Smooth muscle cell (in vitro differentiated cells): ENCODE measurements around the gene HDAC9. TPM values are rescaled to one million over a fixed set of nuclear protein-coding genes. Genes with fewer than 3 reads are reported as not detected.

Source experiments
- DNase-seq: peaks from one replicate; lab custom pipeline; 2025; ENCODE audit not compliant: unreplicated experiment; lab: John Stamatoyannopoulos, UW
- H2AFZ ChIP-seq: fragments of 200-600 bp; sonication (generic); 2 replicates; pipeline ENCODE4 v1.6.0; 2016; ENCODE audit warnings: antibody characterized with exemption, low read depth, mild to moderate bottlenecking
- H3F3A ChIP-seq: fragments of 200-600 bp; sonication (generic); 2 replicates; pipeline ENCODE4 v1.6.0; 2017; ENCODE audit warnings: antibody characterized with exemption, low read depth
- H3K27ac ChIP-seq: fragments of 200-600 bp; sonication (generic); 2 replicates; pipeline ENCODE4 v1.5.1; 2016; ENCODE audit warnings: low read depth, mild to moderate bottlenecking
- H3K27me3 ChIP-seq: fragments of 200-600 bp; sonication (generic); 2 replicates; pipeline ENCODE4 v1.6.1; 2016; ENCODE audit warnings: low read depth, mild to moderate bottlenecking
- H3K36me3 ChIP-seq: fragments of 200-600 bp; sonication (generic); 2 replicates; pipeline ENCODE4 v1.5.1; 2016; ENCODE audit warnings: low read depth
- H3K4me1 ChIP-seq: fragments of 200-600 bp; sonication (generic); 2 replicates; pipeline ENCODE4 v1.5.1; 2016; ENCODE audit warnings: low read depth
- H3K4me2 ChIP-seq: fragments of 200-600 bp; sonication (generic); 2 replicates; pipeline ENCODE4 v1.6.0; 2016; ENCODE audit warnings: mild to moderate bottlenecking
- H3K4me3 ChIP-seq: fragments of 200-600 bp; sonication (generic); 2 replicates; pipeline ENCODE4 v1.5.1; 2016; ENCODE audit warnings: mild to moderate bottlenecking
- H3K79me2 ChIP-seq: fragments of 200-600 bp; sonication (generic); 2 replicates; pipeline ENCODE4 v1.6.0; 2016; ENCODE audit warnings: low read depth, mild to moderate bottlenecking
- H3K9ac ChIP-seq: fragments of 200-600 bp; sonication (generic); 2 replicates; pipeline ENCODE4 v1.6.0; 2016; ENCODE audit warnings: low read depth
- H3K9me3 ChIP-seq: fragments of 200-600 bp; sonication (generic); replicated peaks from 2 replicates; pipeline ENCODE4 v1.5.1; 2016; ENCODE audit warnings: low read depth
- H4K20me1 ChIP-seq: fragments of 200-600 bp; sonication (generic); 2 replicates; pipeline ENCODE4 v1.6.0; 2016; ENCODE audit warnings: low read depth
- CTCF ChIP-seq: fragments of 200-600 bp; sonication (generic); IDR thresholded peaks from 2 replicates; pipeline ENCODE4 v1.5.1; 2017; ENCODE audit warnings: borderline replicate concordance, mild to moderate bottlenecking, antibody characterized with exemption; ENCODE audit not compliant: insufficient read depth, poor library complexity, severe bottlenecking
- WGBS: methylation state at CpG from one replicate; pipeline ENCODE4 v1.1.7; 2016; ENCODE audit warnings: low lambda C conversion rate; 5-methylcytosine and 5-hydroxymethylcytosine counted together
- polyA plus RNA-seq: library from polyadenylated mRNA; unstranded; fragments of >200 nt; fragmentation: Nextera tagmentation; extraction: Ambion mirVana; gene quantifications from 2 replicates; pipeline ENCODE4 v1.2.1, GENCODE V29; 2016
- total RNA-seq: library from RNA; depleted of rRNA; stranded (reverse); fragments of >200 nt; gene quantifications from 2 replicates; pipeline ENCODE4 v1.2.3, GENCODE V29; 2014

Gene HDAC9
- total and polyA plus RNA-seq, 2 experiments from 2014 or later = 2.2 to 7.1 TPM

GRCh38 chr7:18655506-18655905 lies 160.0 kb downstream of the HDAC9 start:
- 83% methylated on average over 3 of the region's 3 CpGs for WGBS
- no peak for TF ChIP-seq CTCF
- Histone ChIP-seq H3K4me1 (no peaks in the 10 kb centered on the region), H3K27me3 (no peaks in the 10 kb centered on the region), H3F3A (no peaks in the 10 kb centered on the region), H3K27ac (no peak overlapping the region), H3K9ac (no peak overlapping the region), H3K79me2 (no peaks in the 10 kb centered on the region), H3K36me3 (no peaks in the 10 kb centered on the region), H3K9me3 (no peaks in the 10 kb centered on the region), H4K20me1 (no peaks in the 10 kb centered on the region), H3K4me2 (no peak overlapping the region), H3K4me3 (no peak overlapping the region), H2AFZ (no peak overlapping the region)
- no peak for DNase-seq

- WGBS = 90% methylated on average over 1 of the region's 1 CpG
- DNase-seq = no peak
- Histone ChIP-seq H3K79me2 (no peaks in the 10 kb centered on the region), H3K4me3 (no peak overlapping the region), H4K20me1 (no peaks in the 10 kb centered on the region), H3K4me2 (no peak overlapping the region), H3K27me3 (no peaks in the 10 kb centered on the region), H3K9me3 (no peaks in the 10 kb centered on the region), H3K36me3 (no peaks in the 10 kb centered on the region), H3K4me1 (no peaks in the 10 kb centered on the region), H3K27ac (no peak overlapping the region), H2AFZ (no peak overlapping the region), H3F3A (no peaks in the 10 kb centered on the region), H3K9ac (no peak overlapping the region)
- no peak for TF ChIP-seq CTCF
These were observed 160.4 kb downstream of the HDAC9 start for GRCh38 chr7:18655912-18656311.

- Histone ChIP-seq H3K27me3 (no peaks in the 10 kb centered on the region), H3K27ac (no peak overlapping the region), H4K20me1 (no peaks in the 10 kb centered on the region), H3K4me2 (no peak overlapping the region), H3K79me2 (no peaks in the 10 kb centered on the region), H3K4me1 (no peaks in the 10 kb centered on the region), H3K9ac (no peak overlapping the region), H2AFZ (no peak overlapping the region), H3K9me3 (no peaks in the 10 kb centered on the region), H3K4me3 (no peak overlapping the region), H3F3A (no peaks in the 10 kb centered on the region), H3K36me3 (no peaks in the 10 kb centered on the region)
- TF ChIP-seq CTCF = no peak
- no peak for DNase-seq
These were observed 160.8 kb downstream of the HDAC9 start for GRCh38 chr7:18656362-18656761.

- H4K20me1 ChIP-seq = no peaks in the 10 kb centered on the region
- no peak overlapping the region for H3K4me3 ChIP-seq
- H3K79me2 ChIP-seq = no peaks in the 10 kb centered on the region
- no peak for DNase-seq
- no peaks in the 10 kb centered on the region for H3K9me3 ChIP-seq
- H3K36me3 ChIP-seq = no peaks in the 10 kb centered on the region
- no peak overlapping the region for H3K4me2 ChIP-seq
- no peak overlapping the region for H2AFZ ChIP-seq
- no peak overlapping the region for H3K9ac ChIP-seq
- no peaks in the 10 kb centered on the region for H3F3A ChIP-seq
- no peaks in the 10 kb centered on the region for H3K4me1 ChIP-seq
- H3K27ac ChIP-seq = no peak overlapping the region
- 52% methylated on average over 5 of the region's 5 CpGs for WGBS
- TF ChIP-seq CTCF = no peak
- no peaks in the 10 kb centered on the region for H3K27me3 ChIP-seq
These were observed 164.2 kb downstream of the HDAC9 start for GRCh38 chr7:18659746-18660145.
